Activated CD4-positive, CD25-positive, alpha-beta regulatory T cell treated with anti-CD3 and anti-CD28 coated beads, Interleukin-2, amount 50 U/mL, for 24 hours (primary cell): ENCODE measurements around the gene RPS25.
"Not testable (repeated sequence)": the region's sequence is repeated elsewhere in the genome, so short reads cannot be mapped to it uniquely, and the experiment has no call there.

Experiments used
- ATAC-seq, 2 donors: fragments of 150-1000 bp; cut with Tn5 transposase; one replicate each; pipeline ENCODE4 v1.10.0; 2021; ENCODE audit warnings: mild to moderate bottlenecking in 1 of 2, moderate library complexity in 1 of 2

Gene RPS25

DNA sequence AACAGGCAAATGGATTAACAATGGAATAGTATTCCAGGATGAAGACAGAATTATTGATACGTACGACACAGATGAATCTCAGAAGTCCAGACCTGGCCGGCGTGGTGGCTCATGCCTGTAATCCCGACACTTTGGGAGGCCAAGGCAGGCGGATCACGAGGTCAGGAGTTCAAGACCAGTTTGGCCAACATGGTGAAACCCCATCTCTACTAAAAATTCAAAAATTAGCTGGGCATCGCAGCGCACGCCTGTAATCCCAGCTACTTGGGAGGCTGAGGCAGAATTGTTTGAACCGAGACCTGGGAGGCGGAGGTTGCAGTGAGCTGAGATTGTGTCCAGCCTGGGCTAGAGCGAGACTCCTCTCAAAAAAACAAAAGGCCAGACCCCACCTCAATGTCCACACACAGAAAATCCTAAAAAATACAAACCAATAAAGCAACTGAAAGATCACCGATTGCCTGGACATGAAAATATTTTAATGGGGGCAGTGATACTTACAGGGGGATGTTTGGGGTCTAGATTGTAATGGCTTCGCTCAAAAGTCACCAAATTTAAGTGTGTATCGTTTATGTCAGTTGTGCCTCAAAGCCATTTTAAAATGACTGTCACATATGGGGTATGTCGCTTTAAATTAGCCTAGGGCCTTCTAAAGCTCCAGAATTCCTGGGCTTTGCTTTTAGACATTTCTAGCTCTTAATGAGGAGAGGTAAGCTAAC lies 3.8 kb downstream of the RPS25 start:
- ATAC-seq: no peak

DNA sequence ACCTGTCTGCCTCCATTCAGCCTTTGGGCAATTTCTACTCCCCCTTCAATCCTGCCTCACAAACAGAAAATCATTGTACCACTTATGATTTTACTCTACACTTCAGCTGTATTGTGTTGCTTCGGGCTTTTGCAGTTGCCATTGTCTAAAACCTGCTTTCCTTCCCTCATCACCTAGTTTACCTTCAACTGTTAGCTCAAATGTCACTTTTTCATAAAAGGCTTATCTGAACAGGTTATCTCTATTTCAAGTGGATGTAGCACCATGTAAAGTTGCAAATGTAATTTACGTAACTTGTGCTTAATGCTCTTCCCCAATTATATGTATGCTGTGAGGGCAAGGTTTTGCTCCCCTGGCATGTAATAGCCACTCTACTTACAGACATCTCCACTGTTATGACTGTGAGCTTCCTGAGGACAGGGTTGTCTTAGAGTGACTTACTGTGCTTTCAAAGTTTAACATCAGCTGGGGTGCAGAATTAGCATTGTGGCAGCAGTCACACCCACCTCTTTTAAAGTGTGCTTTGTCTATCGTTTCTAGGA lies 5.4 kb downstream of the RPS25 start:
- no peak for ATAC-seq

DNA sequence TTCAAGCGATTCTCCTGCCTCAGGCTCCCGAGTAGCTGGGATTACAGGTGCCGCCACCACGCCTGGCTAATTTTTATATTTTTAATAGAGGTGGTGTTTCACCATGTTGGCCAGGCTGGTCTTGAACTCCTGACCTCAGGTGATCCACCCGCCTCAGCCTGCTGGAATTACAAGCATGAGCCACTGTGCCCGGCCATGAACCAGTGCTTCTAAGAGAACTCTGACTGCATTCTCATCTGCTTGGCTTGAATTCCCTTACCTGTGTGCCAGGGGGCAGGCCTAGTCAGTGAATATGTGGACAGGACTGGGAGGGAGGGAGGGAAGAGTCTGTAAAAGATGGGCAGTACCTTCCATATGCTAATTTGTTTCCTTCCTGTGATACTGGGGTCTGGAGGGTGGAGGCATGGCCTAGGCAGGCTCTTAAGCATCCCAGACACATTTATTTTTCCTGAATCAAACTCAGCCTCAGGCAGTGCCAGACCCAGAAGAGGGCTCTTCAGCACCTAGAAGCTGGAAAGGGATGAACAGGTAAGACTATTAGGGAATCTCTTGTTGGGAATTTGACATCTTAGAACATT lies 6.6 kb downstream of the RPS25 start:
- no peak for ATAC-seq

DNA sequence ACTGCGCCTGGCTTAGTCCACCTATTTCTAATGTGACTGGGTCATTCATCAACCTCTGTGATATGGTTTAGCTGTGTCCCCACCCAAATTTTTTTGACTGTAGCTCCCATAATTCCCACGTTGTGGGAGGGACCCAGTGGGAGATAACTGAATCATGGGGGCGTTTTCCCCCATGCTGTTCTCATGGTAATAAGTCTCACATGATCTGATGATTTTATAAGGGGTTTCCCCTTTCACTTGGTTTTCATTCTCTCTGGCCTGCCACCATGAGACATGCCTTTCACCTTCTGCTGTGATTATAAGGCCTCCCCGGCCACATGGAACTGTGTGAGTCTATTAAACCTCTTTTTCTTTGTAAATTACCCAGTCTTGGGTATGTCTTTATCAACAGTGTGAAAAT lies 11.5 kb downstream of the RPS25 start:
- peak; percentile 53 to 60 for ATAC-seq

DNA sequence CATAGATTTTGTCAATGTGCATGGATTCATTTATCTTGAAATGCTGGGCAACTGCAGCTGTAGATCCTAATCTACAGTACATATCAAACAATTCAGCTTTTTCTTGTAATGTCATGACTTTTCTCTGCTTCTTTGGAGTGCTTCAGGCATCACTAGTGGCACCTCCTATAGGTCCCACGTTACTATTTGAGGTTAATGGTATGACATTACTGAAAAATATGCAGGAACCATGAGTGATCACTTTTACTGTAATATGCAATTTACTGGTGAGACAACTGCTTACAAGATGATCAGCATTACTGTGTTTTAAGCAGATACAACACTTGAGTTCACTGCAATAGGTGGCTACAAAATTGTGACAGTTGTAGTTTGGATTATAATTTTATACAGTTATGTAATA lies 17.2 kb downstream of the RPS25 start:
- ATAC-seq: no peak

DNA sequence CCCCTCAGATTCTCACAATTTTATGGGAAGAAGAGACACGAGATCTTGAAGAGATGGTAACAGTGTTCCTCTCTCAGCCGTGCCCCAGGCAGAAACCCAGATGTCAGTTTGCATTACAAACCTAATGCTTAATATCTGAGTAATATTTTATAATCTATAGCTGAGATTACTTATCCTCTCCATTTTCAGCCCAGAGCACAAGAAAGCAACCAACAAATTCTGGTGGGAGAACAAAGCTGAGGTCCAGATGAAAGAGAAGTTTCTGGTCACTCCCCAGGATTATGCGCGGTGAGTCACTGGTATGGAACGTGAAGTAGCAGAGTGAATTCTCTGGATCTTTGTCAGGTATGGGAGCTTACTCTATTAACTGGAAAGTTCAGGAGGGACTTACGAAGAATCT lies 19.3 kb downstream of the RPS25 start:
- no peak for ATAC-seq

DNA sequence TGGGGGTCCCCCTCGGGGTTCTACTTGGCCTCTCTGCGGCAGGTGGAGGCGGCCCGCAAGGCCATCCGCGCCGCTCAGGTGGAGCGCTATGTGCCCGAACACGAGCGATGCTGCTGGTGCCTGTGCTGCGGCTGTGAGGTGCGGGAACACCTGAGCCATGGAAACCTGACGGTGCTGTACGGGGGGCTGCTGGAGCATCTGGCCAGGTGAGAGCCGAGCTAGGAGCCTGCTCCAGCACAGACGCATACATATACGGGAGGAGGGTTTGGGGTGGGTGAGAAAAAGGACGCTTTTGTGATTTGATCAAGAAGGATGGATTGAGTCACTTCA lies 19.8 kb downstream of the RPS25 start:
- peak; percentile 2 to 5 for ATAC-seq

DNA sequence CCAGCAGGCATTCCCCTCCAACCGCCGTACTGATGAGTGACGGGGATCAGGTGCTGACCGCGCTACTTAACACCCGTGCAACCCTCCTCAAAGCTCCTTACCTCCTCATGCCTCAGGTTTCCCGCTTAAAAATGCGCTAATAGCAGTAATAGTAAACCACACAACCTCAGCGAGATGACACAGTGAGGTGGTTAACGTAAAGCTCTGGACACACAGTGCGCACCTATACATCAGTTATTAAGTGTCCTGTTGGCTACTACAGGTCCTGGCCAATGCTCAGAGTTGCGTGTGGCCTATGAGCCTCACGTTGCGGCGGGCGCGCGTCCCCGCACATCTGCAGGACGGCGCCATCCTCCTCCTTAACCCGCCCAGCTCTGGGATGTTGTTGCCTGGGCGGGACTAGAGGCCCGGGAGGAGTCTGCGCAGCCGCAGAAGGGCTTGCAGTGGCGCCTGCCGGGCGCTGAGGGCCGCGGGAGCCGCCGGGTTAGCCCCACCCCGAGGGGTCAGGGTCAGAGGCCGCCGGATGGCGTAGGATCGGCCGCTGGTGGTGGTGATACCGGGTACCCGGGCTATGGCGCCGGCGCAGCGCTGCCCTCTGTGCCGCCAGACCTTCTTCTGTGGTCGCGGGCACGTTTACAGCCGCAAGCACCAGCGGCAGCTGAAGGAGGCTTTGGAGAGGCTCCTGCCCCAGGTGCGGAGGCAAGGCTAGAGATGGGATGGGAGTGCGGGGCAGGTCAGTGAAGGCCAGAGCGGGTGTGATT lies 20.3 kb downstream of the RPS25 start, which contains the start of gene CENATAC:
Gene CENATAC, plus strand, starts transcription at position 512 of the 761 bp plus-strand sequence. Its CDS starts 60 bp downstream, at position 572.
- ATAC-seq: peak; percentile 93 to 96

DNA sequence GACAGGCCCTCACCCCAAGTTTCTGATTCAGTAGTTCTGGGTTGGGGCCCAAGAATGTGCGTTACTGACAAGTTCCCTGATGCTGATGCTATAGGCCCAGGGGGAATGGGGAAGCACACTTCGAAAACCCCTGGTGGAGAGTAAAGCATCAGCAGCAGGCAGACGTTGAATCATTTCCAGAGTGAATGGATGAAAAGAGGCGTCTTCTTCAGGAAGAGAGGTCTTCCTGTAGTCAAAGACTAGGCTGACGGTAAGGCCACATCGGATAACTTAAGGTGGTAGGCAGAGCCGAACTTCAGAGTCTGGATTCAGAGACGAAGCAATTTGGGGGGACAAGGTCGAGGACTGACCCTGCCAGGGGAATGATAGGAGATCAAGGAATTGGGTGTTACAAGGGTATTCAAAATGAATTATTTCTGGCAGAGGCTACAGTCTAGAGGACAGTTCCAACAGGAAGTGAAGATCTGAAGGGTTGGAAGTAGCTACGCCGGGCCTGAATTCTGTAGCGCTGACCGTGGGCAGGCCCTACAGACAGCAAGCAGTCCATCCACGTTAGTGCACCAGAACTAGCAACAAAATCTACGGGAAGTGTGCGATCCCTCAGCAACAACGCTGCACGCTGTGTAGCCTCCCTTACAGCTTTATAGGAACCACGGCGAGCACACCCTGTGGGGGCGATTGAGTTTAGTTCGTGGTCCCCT lies 21.1 kb downstream of the RPS25 start:
- ATAC-seq: peak; percentile 27 to 39

DNA sequence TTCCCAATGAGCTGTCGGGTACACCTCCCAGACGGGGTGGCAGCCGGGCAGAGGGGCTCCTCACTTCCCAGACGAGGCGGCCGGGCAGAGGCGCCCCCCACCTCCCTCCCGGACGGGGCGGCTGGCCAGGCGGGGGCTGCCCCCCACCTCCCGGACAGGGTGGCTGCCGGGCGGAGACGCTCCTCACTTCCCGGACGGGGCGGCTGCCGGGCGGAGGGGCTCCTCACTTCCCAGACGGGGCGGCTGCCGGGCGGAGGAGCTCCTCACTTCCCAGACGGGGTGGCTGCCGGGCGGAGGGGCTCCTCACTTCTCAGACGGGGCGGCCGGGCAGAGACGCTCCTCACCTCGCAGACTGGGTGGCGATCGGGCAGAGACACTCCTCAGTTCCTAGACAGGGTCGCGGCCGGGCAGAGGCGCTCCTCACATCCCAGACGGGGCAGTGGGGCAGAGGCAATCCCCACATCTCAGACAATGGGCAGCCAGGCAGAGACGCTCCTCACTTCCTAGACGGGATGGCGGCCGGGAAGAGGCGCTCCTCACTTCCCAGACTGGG lies 26.6 kb downstream of the RPS25 start:
- not testable (repeated sequence) for ATAC-seq

DNA sequence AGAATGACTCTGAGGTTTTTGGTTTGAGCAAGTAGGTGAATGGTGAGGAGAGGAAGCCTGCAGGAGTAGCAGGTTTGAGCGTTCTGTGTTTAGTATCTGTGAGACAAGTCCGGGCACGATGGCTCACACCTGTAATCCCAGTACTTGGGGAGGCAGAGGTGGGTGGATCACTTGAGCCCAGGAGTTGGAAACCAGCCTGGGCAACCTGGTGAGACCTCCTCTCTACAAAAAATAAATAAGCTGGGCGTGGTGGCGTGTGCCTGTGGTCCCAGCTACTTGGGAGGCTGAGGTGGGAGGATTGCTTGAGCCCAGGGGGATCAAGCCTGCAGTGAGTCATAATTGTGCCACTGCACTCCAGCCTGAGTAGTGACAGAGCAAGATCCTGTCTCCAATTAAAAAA lies 29.9 kb downstream of the RPS25 start:
- no peak for ATAC-seq

DNA sequence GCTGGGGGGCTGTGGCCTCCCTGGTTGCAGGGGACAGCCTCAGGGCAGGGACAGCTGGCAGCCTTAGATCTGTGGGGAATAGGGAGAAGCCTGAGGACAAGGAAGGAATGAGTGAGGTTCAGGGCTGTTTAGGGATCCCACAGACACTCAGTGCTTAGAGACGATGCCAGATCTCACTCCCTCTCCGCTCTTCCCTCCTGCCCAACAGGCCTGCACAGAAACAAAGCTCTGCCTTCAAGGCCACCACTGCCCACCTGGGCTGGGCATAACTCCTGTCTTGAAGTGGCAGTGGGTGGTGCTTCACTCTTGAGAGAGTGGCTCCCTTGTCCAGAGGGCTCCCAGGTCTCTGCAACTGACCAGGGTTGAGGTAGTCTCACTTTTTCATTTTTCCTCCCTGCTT lies 33.3 kb downstream of the RPS25 start:
- ATAC-seq: no peak

DNA sequence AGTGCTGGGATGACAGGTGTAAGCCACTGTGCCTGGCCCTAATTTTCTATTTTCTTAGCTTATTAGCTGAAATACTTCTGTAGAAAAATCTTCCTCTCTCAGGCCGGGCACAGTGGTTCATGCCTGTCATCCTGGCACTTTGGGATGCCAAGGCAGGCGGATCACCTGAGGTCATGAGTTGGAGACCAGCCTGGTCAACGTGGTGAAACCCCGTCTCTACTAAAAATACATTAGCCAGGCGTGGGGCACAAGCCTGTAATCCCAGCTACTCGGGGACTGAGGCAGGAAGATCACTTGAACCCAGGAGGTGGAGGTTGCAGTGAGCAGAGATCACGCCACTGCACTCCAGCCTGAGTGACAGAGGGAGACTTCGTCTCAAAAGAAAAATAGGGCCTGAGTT lies 33.8 kb downstream of the RPS25 start:
- not testable (repeated sequence) for ATAC-seq

DNA sequence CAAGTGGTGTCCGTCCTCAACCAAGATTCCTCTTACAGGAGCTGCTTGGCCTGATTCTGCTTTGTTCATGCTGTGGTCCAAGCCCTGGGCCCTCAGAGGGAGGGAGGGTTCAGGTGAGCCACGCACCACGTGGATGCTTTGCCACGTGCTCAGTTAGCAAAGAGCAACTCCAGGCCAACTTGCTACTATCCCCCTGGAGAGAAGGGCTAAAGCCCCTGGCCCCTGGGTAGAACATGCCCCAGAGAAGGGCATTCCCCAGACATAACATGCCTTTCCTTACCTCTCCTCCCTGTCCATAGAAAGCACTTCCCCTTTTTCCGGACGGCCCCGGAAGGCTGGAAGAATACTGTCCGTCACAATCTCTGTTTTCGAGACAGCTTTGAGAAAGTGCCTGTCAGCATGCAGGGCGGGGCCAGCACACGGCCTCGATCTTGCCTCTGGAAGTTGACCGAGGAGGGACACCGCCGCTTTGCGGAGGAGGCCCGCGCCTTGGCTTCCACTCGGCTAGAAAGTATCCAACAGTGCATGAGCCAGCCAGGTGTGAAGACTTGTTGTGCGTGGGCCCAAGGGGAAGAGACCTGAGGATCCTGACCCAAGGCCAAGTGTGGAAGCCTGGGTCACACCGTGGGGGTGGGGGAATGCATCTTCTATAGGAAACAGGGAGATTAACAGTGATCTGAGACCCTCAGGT lies 37.8 kb downstream of the RPS25 start:
- no peak for ATAC-seq

DNA sequence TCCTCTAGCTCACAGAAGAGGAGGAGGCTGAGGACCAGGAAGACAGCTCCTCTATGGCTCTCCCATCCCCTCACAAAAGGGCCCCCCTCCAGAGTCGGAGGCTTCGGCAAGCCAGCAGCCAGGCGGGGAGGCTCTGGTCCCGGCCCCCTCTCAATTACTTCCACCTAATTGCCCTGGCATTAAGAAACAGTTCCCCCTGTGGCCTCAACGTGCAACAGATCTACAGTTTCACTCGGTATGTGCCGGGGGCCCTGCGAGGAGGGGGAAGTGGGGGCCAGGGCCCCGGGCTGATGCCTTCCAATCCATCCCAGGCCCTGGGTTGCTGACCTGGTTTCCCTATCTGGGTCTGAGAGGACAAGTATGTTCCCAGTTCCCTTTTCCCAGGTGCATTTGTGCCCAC lies 38.7 kb downstream of the RPS25 start:
- no peak for ATAC-seq

DNA sequence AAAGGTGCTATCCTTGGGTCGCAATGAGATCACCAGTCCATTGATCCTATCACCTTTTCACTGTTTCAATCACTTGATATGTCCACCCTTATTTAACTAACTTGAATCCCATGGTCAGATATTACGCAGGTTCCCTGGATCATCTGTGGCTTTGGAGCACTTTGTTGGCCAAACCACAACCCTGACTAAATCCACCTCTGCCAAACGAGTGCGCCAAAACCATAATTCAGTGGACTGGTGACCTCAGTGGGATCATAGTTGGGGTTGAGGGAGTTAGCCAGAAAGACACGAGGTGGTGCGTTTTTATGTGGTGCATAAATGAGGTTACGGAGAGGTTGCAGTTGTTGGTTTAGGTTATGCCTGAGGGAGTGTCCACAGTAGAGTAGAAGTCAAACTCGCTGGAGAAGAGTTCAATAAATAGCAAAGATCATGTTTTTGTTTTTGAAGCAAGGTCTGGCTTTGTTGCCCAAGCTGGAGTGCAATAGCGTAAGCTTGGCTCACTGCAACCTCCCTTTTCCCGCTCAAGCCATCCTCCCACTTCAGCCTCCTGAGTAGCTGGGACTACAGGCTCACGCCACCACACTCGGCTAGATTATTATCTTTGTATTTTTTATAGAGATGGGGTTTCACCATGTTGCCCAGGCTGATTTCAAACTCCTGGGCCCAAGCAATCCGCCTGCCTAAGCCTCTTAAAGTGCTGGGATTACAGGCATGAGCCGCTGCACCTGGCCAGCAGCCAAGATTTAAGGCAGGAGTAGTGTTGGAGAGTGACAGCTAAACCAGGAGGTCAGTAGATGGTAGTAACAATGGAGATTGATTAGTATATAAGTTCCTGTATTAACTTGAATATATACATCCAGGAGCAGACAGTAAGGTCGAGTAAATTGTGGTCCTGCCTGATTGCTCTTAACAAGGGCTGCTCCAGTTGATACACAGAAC lies 42.1 kb downstream of the RPS25 start:
- no peak for ATAC-seq

DNA sequence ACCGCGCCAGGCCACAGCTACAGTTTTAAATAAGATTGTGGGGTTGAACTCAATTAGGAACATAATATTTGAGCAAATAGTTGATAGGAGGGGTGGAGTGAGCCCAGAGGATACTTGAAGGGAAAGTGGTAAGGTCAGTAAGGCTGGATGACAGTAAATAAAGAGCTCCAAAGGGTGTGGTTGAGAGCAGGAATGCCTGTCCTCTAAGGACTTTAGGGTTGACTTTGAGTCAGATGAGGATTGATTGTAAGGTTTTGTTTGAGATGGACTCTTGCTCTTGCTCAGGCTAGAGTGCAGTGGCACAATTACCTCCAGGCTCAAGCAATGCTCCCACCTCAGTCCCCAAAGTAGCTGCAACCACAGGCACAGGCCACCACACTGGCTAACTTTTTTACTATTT lies 44.2 kb downstream of the RPS25 start:
- no peak for ATAC-seq

DNA sequence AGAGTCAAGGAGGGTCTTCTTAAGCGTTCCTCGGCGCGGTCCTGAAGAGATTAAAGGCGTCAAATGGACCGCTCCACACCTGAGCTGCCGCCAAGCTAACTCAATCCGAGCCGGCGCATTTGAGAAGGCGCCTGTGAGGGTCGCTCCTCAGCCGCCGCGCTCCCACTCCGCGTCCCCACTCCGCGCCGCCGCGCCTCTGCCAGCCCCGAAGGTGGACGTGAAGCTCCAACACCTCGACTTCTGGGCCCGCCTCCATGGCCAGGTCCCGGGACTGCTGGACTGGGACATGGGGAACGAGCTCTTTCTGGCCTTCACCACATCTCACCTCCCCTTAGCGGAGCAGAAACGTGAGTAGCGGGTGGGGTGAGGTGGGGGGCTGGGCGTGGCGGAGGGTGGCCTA lies 46.5 kb downstream of the RPS25 start, which contains the start of gene FOXR1:
Gene FOXR1, plus strand, starts transcription at position 116 of the 400 bp plus-strand sequence. Its CDS starts 171 bp downstream, at position 287.
- no peak for ATAC-seq

DNA sequence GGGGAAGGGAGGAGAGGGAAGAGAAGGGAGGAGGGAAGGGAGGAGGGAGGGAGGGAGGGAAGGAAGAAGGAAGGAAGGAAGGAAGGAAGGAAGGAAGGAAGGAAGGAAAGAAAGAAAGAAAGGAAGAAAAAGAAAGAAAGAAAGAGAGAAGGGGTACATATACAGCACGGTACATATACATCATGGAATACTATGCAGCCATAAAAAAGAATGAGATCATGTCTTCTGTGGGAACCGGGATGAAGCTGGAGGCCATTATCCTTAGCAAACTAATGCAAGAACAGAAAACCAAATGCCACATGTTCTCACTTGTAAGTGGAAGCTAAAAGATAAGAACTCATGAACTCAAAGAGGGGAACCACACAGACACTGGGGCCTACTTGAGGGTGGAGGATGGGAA lies 48.6 kb downstream of the RPS25 start:
- ATAC-seq: not testable (repeated sequence)
